Measurements from ENCODE around the gene NCEH1. TPM values are rescaled to one million over a fixed set of nuclear protein-coding genes. Genes with fewer than 3 reads are reported as not detected.

NCEH1 gene
- total RNA-seq, 2 donors from 2014 or later, result 36.1 to 42.2 TPM

DNA sequence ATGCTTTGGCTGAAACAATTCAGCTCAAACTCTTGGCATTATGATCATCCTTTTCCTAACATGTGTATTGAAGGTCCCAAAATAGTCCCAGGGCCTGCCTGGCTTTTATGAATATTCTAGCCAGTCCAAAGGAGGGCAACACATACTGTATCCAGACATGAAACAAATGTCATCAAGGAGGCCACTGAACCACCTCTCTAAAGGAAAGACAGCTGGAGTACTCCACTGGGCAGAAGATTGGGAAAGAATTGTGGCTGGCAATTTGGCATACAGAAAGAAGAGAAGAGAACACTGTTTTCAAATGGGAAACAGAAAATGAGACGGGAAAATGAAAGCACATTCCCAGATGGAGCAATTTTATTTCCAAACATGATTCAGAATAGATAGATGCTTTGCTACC, 80.6 kb downstream of the NCEH1 start:
- Histone ChIP-seq H3K9me3 (no peaks in the 10 kb centered on the region), H3K27me3 (no peaks in the 10 kb centered on the region), H3K4me1 (no peaks in the 10 kb centered on the region), H3K4me3 (no peak overlapping the region), H3K9ac (ENCODE audit: low read depth in 2 of 2, low read length in 2 of 2) (no peak overlapping the region), H3K27ac (no peak overlapping the region), H3K36me3 (no peaks in the 10 kb centered on the region)
- TF ChIP-seq, protein P1, sequence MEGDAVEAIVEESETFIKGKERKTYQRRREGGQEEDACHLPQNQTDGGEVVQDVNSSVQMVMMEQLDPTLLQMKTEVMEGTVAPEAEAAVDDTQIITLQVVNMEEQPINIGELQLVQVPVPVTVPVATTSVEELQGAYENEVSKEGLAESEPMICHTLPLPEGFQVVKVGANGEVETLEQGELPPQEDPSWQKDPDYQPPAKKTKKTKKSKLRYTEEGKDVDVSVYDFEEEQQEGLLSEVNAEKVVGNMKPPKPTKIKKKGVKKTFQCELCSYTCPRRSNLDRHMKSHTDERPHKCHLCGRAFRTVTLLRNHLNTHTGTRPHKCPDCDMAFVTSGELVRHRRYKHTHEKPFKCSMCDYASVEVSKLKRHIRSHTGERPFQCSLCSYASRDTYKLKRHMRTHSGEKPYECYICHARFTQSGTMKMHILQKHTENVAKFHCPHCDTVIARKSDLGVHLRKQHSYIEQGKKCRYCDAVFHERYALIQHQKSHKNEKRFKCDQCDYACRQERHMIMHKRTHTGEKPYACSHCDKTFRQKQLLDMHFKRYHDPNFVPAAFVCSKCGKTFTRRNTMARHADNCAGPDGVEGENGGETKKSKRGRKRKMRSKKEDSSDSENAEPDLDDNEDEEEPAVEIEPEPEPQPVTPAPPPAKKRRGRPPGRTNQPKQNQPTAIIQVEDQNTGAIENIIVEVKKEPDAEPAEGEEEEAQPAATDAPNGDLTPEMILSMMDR (IDR thresholded peaks at IDR 0.05), result no peak
- DNase-seq, result no peak
- intact Hi-C loops (cut with DNase I), result no loop called here

DNA sequence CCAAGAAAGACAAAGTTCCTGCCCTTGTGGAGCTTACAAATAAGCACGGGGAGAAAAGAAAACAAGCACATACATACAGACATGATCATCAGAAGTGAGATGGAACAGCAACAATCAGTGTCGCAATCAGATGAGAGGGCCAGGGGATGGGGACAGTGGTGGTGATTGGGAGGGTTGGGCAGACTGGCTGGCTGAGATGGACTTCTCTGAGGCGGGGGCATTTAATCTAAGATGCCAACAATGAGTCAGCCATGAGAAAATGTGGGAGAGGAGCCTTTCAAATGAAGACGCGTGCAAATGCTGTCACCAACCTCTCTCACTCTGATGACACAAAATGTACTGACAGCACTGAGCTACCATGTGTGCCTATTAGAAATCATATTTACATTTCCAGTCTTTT, 81.4 kb downstream of the NCEH1 start:
- no peaks in the 10 kb centered on the region for H3K9me3 ChIP-seq
- TF ChIP-seq, protein P1 (IDR thresholded peaks at IDR 0.05), result no peak
- no peak overlapping the region for H3K4me3 ChIP-seq
- DNase-seq, result no peak
- H3K4me1 ChIP-seq, result no peaks in the 10 kb centered on the region
- no peak overlapping the region for H3K27ac ChIP-seq
- no peaks in the 10 kb centered on the region for H3K27me3 ChIP-seq
- intact Hi-C loops (cut with DNase I), result no loop called here
- no peaks in the 10 kb centered on the region for H3K36me3 ChIP-seq
- no peak overlapping the region for H3K9ac ChIP-seq (ENCODE audit: low read depth in 2 of 2, low read length in 2 of 2)

DNA sequence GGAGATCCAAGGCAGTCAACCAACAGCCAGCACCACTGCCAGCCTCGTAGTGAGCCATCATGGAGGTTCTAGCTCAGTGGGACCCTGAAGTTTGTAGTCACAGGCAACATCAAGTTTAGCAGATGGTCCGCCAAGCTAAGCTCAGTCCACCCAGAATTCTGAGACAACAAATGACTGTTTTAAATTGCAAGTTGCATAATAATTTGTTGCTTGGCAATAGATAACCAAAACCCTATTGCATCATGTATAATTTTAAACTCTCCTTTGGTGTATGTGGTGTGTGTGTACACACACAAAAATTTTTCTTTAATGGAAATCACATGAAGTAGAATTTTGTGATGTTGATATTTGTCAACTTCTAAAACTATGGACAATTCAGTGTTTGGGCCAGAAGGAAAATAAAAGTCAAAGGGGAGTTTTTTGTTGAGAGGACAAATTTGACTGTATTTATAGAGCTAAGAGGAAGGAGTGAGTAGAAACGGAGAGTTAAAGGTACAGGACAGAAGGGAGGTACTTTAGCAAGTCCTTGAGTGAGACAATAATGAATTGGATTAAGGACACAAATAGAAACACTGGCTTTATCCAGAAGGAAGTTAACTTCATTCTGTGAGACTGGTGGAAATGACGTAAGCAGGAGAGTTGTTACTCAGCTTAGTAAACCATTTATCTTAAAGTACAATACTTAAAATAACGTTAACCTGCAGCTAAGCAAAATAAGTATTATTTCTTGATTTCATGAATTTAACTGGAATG, 83.6 kb downstream of the NCEH1 start:
- Histone ChIP-seq H3K27ac (no peak overlapping the region), H3K4me1 (no peaks in the 10 kb centered on the region), H3K27me3 (no peaks in the 10 kb centered on the region), H3K9me3 (no peaks in the 10 kb centered on the region), H3K9ac (ENCODE audit: low read depth in 2 of 2, low read length in 2 of 2) (no peak overlapping the region), H3K36me3 (no peaks in the 10 kb centered on the region), H3K4me3 (no peak overlapping the region)
- intact Hi-C loops (cut with DNase I), result no loop called here
- TF ChIP-seq, protein P1 (IDR thresholded peaks at IDR 0.05), result no peak
- DNase-seq, result no peak

DNA sequence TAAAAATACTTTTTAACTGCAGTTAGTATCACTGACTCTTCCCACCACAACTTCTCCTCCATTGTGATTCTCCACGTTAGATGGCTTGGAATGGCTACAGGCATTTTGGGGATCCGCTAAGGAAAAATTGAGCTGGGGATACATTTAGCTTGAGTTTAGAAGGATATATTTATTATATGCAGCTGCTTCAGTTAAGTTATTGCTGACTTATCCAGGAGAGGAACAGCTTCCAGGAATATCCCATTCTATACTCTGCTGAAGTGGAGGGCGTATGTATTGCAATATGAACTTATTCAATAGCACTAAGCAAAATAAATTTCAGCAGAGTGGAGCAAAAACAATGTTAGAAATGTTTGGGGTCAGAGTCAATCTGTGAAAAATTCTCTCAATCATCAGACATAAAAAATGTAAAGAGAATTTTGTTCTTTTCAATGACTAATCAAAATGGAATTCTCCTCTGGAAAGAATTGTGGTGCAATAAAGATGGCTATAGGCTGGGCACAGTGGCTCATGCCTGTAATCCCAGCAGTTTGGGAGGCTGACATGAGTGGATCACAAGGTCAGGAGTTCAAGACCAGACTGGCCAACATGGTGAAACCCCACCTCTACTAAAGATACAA, 84.7 kb downstream of the NCEH1 start:
- TF ChIP-seq, protein P1 (IDR thresholded peaks at IDR 0.05), result no peak
- Histone ChIP-seq H3K4me1 (no peaks in the 10 kb centered on the region), H3K36me3 (no peaks in the 10 kb centered on the region), H3K27me3 (no peaks in the 10 kb centered on the region), H3K27ac (no peak overlapping the region), H3K4me3 (no peak overlapping the region), H3K9me3 (no peaks in the 10 kb centered on the region), H3K9ac (ENCODE audit: low read depth in 2 of 2, low read length in 2 of 2) (no peak overlapping the region)
- intact Hi-C loops (cut with DNase I), result no loop called here
- DNase-seq, result no peak

DNA sequence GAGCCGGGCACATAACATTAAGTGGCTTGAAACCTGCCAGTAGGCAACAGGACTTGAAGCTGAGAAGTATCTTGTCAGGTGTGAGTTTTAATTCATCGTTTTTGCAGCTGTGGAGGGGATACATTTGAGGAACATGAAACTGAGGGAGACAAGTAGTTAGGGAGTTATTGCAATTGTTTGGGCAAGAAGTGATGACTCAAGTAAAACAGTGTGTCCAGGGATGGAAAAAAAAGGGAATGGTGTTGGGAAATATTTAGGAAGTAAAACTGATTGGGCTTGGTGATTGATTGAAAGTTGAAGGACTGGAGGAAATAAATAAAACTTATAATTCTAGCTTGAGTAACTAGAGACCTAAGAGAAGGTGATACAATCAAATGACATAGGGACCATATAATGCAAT, 85.5 kb downstream of the NCEH1 start:
- H3K27ac ChIP-seq, result no peak overlapping the region
- H3K27me3 ChIP-seq, result no peaks in the 10 kb centered on the region
- TF ChIP-seq, protein P1 (IDR thresholded peaks at IDR 0.05), result no peak
- no peak overlapping the region for H3K4me3 ChIP-seq
- H3K9ac ChIP-seq (ENCODE audit: low read depth in 2 of 2, low read length in 2 of 2), result no peak overlapping the region
- no peaks in the 10 kb centered on the region for H3K9me3 ChIP-seq
- DNase-seq, result no peak
- intact Hi-C loops (cut with DNase I), result no loop called here
- H3K36me3 ChIP-seq, result no peaks in the 10 kb centered on the region
- no peaks in the 10 kb centered on the region for H3K4me1 ChIP-seq

Measured in colonic mucosa (tissue), 4 donors.